Caco-2 (cell line): ENCODE measurements around the gene BNIPL. TPM values are rescaled to one million over a fixed set of nuclear protein-coding genes. Genes with fewer than 3 reads are reported as not detected.

Experiments
- BruUV-seq: library from RNA; stranded (reverse); fragments of 400-500 nt; replicated peaks from 2 replicates; lab custom pipeline; 2021; lab: Mats Ljungman, UMichigan
- CTCF ChIA-PET: fragments of 300-600 bp; sonication (Branson Sonifier 250); formaldehyde crosslinking; loops from one replicate; lab custom pipeline; 2022; ENCODE audit warnings: antibody characterized with exemption; lab: Charles Lee
- POLR2A ChIA-PET: fragments of 300-600 bp; sonication (Branson Sonifier 250); formaldehyde crosslinking; loops from one replicate; lab custom pipeline; 2022; ENCODE audit warnings: antibody characterized with exemption; lab: Charles Lee
- DNase-seq, 2 experiments: peaks; one replicate each; pipeline versions ENCODE4 v3.0.0 to v3.0.0-alpha.2; 2020 to 2022
- H3K27me3 ChIP-seq: replicated peaks from 2 replicates; pipeline ENCODE4 v1.6.0; 2011; ENCODE audit warnings: low read length; ENCODE audit not compliant: control insufficient read depth, insufficient read depth
- H3K36me3 ChIP-seq: 2 replicates; pipeline ENCODE4 v1.5.1; 2011; ENCODE audit warnings: low read length; ENCODE audit not compliant: control insufficient read depth, insufficient read depth
- H3K4me1 ChIP-seq: fragments of 250-450 bp; sonication (Bioruptor Pico); 2 replicates; pipeline ENCODE4 v1.5.1; 2020; ENCODE audit warnings: mild to moderate bottlenecking
- H3K4me3 ChIP-seq: 2 replicates; pipeline ENCODE4 v1.5.1; 2011; ENCODE audit warnings: low read depth, mild to moderate bottlenecking, control low read depth, low read length
- H3K9me3 ChIP-seq: fragments of 250-450 bp; sonication (Bioruptor Pico); 2 replicates; pipeline ENCODE4 v1.5.1; 2020; ENCODE audit warnings: mild to moderate bottlenecking, moderate library complexity
- H3K27ac Mint-ChIP-seq: one replicate; pipeline ENCODE4 v1.8.0; 2022; ENCODE audit warnings: mixed read lengths; ENCODE audit not compliant: unreplicated experiment
- H3K27me3 Mint-ChIP-seq: one replicate; pipeline ENCODE4 v1.8.0; 2022; ENCODE audit warnings: mixed read lengths; ENCODE audit not compliant: insufficient read depth, unreplicated experiment
- H3K36me3 Mint-ChIP-seq: one replicate; pipeline ENCODE4 v1.8.0; 2022; ENCODE audit warnings: mild to moderate bottlenecking, mixed read lengths; ENCODE audit not compliant: insufficient read depth, unreplicated experiment
- H3K4me1 Mint-ChIP-seq: one replicate; pipeline ENCODE4 v1.8.0; 2022; ENCODE audit warnings: low read depth, mixed read lengths; ENCODE audit not compliant: unreplicated experiment
- H3K4me3 Mint-ChIP-seq: one replicate; pipeline ENCODE4 v1.8.0; 2022; ENCODE audit warnings: mild to moderate bottlenecking, moderate library complexity, mixed read lengths; ENCODE audit not compliant: unreplicated experiment
- H3K9me3 Mint-ChIP-seq: one replicate; pipeline ENCODE4 v1.8.0; 2022; ENCODE audit warnings: mixed read lengths; ENCODE audit not compliant: unreplicated experiment
- CTCF ChIP-seq, 2 experiments: fragments of 200-600 bp in 1 of 2; IDR thresholded peaks; 1 replicate in 1 of 2; 2 replicates in 1 of 2; pipeline versions ENCODE4 v1.5.1 to v1.8.0; 2011 to 2022; ENCODE audit warnings: antibody characterized with exemption in 1 of 2, control low read depth in 1 of 2, inconsistent platforms in 1 of 2, low read depth in 1 of 2, low read length in 1 of 2, mild to moderate bottlenecking in 1 of 2, moderate library complexity in 1 of 2; ENCODE audit not compliant: insufficient read depth in 1 of 2, severe bottlenecking in 1 of 2, unreplicated experiment in 1 of 2
- intact Hi-C: fragments of 100-400 bp; cut with micrococcal nuclease; formaldehyde crosslinking; loops from one replicate; pipeline ENCODE4 v1.10.0; 2022; ENCODE audit not compliant: unreplicated experiment
- total RNA-seq: library from RNA; stranded (reverse); gene quantifications from 2 replicates; pipeline ENCODE4 v1.2.3, GENCODE V29; 2022

Gene BNIPL
- total RNA-seq, 1 experiment from 2014 or later, result 1.9 TPM

- intact Hi-C loops, result loop anchor here (2.0 kb wide), 2 partner anchors 46 to 76 kb away; partner anchors contain the start of gene SEMA6C
- Histone ChIP-seq H3K4me1 (peaks cover 10% of the 10 kb centered on the region; the same call in 1 of the 2 replicates), H3K9me3 (no peaks in the 10 kb centered on the region), H3K36me3 (no peaks in the 10 kb centered on the region), H3K4me3 (peak within 1 kb of the TSS; percentile 64), H3K27me3 (no peaks in the 10 kb centered on the region)
- TSS peak; percentile 43 for BruUV-seq
- Mint-ChIP-seq H3K4me1 (no peaks in the 10 kb centered on the region), H3K27ac (peak within 1 kb of the TSS; percentile 100), H3K4me3 (peak within 1 kb of the TSS; percentile 98), H3K36me3 (peaks cover 11% of the 10 kb centered on the region), H3K27me3 (no peaks in the 10 kb centered on the region), H3K9me3 (no peaks in the 10 kb centered on the region)
- ChIA-PET POLR2A (interaction anchor here (0.5 to 0.6 kb wide), 3 partner anchors 11 to 256 kb away, joined by 3 to 4 read pairs (median 4); partner anchors contain the start of genes C1orf56 and CDC42SE1), CTCF (interaction anchor here (0.8 to 2.3 kb wide), 7 partner anchors 12 to 119 kb away, joined by 3 to 7 read pairs (median 3); partner anchors contain the start of genes C1orf56, CDC42SE1, MINDY1 and TNFAIP8L2)
- peak; percentile 87 to 90 for DNase-seq
- peak; percentile 74 to 95 for TF ChIP-seq CTCF (IDR thresholded peaks at IDR 0.05; ENCODE audit: insufficient read depth in 1 of 2, low read depth in 1 of 2, low read length in 1 of 2, severe bottlenecking in 1 of 2, unreplicated experiment in 1 of 2)
These were observed 34.3 kb downstream of the BNIPL start, which contains the start of gene GABPB2 for GRCh38 chr1:151070474-151071276. Gene GABPB2, plus strand, starts transcription at chr1:151070761. Its CDS starts 17,429 bp downstream, at chr1:151088190.

- Mint-ChIP-seq H3K36me3 (peaks cover 11% of the 10 kb centered on the region), H3K4me1 (no peaks in the 10 kb centered on the region), H3K27me3 (no peaks in the 10 kb centered on the region), H3K9me3 (no peaks in the 10 kb centered on the region), H3K27ac (peak overlapping the region; percentile 100), H3K4me3 (peak overlapping the region; percentile 98)
- POLR2A ChIA-PET, result no interaction called here
- no peak overlapping the region for H3K4me3 ChIP-seq
- no TSS peak for BruUV-seq
- no peak for DNase-seq
- intact Hi-C loops, result no loop called here
- no peaks in the 10 kb centered on the region for H3K27me3 ChIP-seq
- H3K9me3 ChIP-seq, result no peaks in the 10 kb centered on the region
- no peak for TF ChIP-seq CTCF (IDR thresholded peaks at IDR 0.05; ENCODE audit: insufficient read depth in 1 of 2, low read depth in 1 of 2, low read length in 1 of 2, severe bottlenecking in 1 of 2, unreplicated experiment in 1 of 2)
- CTCF ChIA-PET, result no interaction called here
- no peaks in the 10 kb centered on the region for H3K36me3 ChIP-seq
- peaks cover 10% of the 10 kb centered on the region; the same call in 1 of the 2 replicates for H3K4me1 ChIP-seq
These were observed 35.8 kb downstream of the BNIPL start for GRCh38 chr1:151072224-151072623.

GRCh38 chr1:151085953-151086559 lies 49.7 kb downstream of the BNIPL start:
- CTCF ChIA-PET, result interaction anchor here (0.7 kb wide), 1 partner anchor 14 kb away, joined by 3 read pairs; no protein-coding TSS in a partner anchor
- Mint-ChIP-seq H3K4me1 (no peaks in the 10 kb centered on the region), H3K9me3 (no peaks in the 10 kb centered on the region), H3K27me3 (no peaks in the 10 kb centered on the region), H3K4me3 (no peak overlapping the region), H3K36me3 (peaks cover 6% of the 10 kb centered on the region), H3K27ac (no peak overlapping the region)
- Histone ChIP-seq H3K27me3 (no peaks in the 10 kb centered on the region), H3K9me3 (no peaks in the 10 kb centered on the region), H3K4me3 (no peak overlapping the region), H3K4me1 (no peaks in the 10 kb centered on the region), H3K36me3 (no peaks in the 10 kb centered on the region)
- POLR2A ChIA-PET, result no interaction called here
- no peak for DNase-seq
- no TSS peak for BruUV-seq
- TF ChIP-seq CTCF (IDR thresholded peaks at IDR 0.05; ENCODE audit: insufficient read depth in 1 of 2, low read depth in 1 of 2, low read length in 1 of 2, severe bottlenecking in 1 of 2, unreplicated experiment in 1 of 2), result no peak
- intact Hi-C loops, result no loop called here
